Mesothelial cell of epicardium (in vitro differentiated cells): ENCODE data around the gene NLRP12. TPM values are rescaled to one million over a fixed set of nuclear protein-coding genes. Genes with fewer than 3 reads are reported as not detected.

ENCODE experiments used
- DNase-seq, 2 experiments: peaks; one replicate each; pipeline ENCODE4 v3.0.0; 2021; ENCODE audit warnings: low spot score in 2 of 2; ENCODE audit not compliant: unreplicated experiment in 2 of 2
- H3K27ac Mint-ChIP-seq: 2 replicates; pipeline ENCODE4 v1.8.0; 2021; ENCODE audit warnings: mixed read lengths
- H3K27me3 Mint-ChIP-seq: 2 replicates; pipeline ENCODE4 v1.8.0; 2021; ENCODE audit warnings: low read depth, mixed read lengths
- H3K36me3 Mint-ChIP-seq: 2 replicates; pipeline ENCODE4 v1.8.0; 2021; ENCODE audit warnings: mixed read lengths
- H3K4me1 Mint-ChIP-seq: 2 replicates; pipeline ENCODE4 v1.8.0; 2021; ENCODE audit warnings: mixed read lengths
- H3K4me3 Mint-ChIP-seq: 2 replicates; pipeline ENCODE4 v1.8.0; 2021; ENCODE audit warnings: mild to moderate bottlenecking, moderate library complexity, mixed read lengths
- H3K9me3 Mint-ChIP-seq: 2 replicates; pipeline ENCODE4 v1.8.0; 2021; ENCODE audit warnings: mixed read lengths
- total RNA-seq: library from RNA; stranded (reverse); gene quantifications from 3 replicates; pipeline ENCODE4 v1.2.1, GENCODE V29; 2021
- TF ChIP-seq, protein P1 (sequence below): fragments of 200-600 bp; sonication (generic); IDR thresholded peaks from one replicate; pipeline ENCODE4 v1.5.0; 2021; ENCODE audit warnings: antibody characterized with exemption; ENCODE audit not compliant: unreplicated experiment

NLRP12 gene
- total RNA-seq, 1 donor from 2014 or later = 0.07 TPM

DNA sequence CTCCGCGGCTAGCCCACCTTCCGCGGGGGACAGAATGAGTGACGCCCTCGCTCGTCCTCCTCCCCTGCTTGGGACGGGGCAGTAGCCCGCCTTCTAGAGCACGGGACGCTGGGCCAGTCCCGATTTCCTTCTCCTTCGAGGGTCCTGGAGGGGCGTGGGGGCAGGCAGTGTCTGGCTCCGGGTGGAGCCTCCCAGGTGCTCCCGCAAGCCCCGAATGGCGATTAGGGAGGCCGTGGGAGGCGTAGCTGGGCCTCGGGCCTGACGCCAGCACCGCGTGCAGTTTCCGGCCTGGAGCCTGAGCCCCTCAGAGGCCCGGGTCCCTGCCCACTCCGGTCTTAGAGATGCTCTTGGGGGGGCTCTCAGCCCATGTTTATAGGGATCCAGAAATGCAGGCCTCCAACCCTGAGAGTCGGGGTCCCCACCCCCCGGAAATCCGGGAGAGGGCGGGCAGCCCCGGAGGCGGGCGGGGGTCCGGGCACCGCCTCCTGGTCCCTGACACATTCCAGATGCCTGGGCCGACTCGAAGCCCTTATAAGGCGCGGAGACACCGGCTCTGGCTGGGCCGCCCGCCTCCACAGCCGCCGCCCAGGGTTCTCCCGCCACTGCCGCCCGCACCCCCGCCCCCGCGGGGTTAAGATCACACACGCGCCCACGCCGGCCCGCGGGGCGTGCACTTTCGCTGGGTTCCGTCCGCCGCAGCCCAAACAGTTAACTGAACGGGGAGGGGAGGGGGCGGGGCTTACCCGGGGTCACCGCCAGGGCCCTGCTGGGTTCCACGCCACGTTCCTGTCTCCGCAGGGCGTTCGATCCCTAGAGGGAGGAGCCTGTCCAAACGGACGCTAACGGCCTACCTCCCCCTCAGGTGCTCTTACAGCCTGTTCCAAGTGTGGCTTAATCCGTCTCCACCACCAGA is 45.0 kb upstream of the NLRP12 start:
- peak; percentile 83 to 90 for DNase-seq
- Mint-ChIP-seq H3K27me3 (no peaks in the 10 kb centered on the region), H3K4me1 (peaks cover 32% of the 10 kb centered on the region), H3K27ac (peak overlapping the region; percentile 98), H3K4me3 (peak overlapping the region; percentile 99), H3K9me3 (no peaks in the 10 kb centered on the region), H3K36me3 (peaks cover 17% of the 10 kb centered on the region)
- TF ChIP-seq, protein P1, sequence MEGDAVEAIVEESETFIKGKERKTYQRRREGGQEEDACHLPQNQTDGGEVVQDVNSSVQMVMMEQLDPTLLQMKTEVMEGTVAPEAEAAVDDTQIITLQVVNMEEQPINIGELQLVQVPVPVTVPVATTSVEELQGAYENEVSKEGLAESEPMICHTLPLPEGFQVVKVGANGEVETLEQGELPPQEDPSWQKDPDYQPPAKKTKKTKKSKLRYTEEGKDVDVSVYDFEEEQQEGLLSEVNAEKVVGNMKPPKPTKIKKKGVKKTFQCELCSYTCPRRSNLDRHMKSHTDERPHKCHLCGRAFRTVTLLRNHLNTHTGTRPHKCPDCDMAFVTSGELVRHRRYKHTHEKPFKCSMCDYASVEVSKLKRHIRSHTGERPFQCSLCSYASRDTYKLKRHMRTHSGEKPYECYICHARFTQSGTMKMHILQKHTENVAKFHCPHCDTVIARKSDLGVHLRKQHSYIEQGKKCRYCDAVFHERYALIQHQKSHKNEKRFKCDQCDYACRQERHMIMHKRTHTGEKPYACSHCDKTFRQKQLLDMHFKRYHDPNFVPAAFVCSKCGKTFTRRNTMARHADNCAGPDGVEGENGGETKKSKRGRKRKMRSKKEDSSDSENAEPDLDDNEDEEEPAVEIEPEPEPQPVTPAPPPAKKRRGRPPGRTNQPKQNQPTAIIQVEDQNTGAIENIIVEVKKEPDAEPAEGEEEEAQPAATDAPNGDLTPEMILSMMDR = no peak

DNA sequence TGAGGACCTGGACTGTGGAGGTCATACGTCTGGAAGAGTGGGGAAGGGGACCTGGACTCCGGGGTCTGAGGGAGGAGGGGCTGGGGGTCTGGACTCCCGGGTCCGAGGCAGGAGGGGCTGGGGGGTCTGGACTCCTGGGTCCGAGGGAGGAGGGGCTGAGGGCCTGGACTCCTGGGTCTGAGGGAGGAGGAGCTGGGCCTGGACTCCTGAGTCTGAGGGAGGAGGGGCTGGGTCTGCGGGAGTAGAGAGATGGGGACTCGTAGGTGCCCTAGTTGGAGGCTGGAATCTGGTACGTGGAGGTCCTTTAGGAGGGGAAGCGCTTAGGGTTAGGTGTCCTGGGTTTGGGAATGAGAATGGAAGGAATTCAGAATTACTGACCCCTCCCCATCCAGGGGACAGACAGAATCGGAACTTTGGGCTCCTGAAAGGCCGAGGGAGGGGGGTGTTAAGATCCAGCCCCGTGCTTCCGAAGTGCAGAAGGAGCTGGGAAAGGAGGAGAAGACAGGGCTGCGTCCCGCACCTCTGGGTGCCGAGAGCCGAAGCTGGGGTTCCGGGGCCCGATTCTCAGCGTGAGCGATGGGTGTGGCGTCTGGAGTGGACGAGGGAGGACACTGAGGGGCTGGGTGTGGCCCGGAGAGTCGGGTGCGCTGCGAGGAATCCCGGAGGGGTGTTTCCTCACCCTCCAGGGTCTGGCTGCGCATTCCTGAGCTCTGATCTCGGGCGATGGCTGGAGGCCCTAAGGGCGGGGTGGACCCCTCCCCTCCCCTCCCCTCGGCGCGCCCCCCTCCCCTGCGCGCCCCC is 44.2 kb upstream of the NLRP12 start:
- H3K9me3 Mint-ChIP-seq = no peaks in the 10 kb centered on the region
- H3K4me1 Mint-ChIP-seq = peaks cover 32% of the 10 kb centered on the region
- no peaks in the 10 kb centered on the region for H3K27me3 Mint-ChIP-seq
- H3K27ac Mint-ChIP-seq = peak overlapping the region; percentile 100
- peak in 1 of 2 experiments; percentile 75 for DNase-seq
- peaks cover 11% of the 10 kb centered on the region for H3K36me3 Mint-ChIP-seq
- TF ChIP-seq, protein P1 = no peak
- H3K4me3 Mint-ChIP-seq = peak overlapping the region; percentile 99

DNA sequence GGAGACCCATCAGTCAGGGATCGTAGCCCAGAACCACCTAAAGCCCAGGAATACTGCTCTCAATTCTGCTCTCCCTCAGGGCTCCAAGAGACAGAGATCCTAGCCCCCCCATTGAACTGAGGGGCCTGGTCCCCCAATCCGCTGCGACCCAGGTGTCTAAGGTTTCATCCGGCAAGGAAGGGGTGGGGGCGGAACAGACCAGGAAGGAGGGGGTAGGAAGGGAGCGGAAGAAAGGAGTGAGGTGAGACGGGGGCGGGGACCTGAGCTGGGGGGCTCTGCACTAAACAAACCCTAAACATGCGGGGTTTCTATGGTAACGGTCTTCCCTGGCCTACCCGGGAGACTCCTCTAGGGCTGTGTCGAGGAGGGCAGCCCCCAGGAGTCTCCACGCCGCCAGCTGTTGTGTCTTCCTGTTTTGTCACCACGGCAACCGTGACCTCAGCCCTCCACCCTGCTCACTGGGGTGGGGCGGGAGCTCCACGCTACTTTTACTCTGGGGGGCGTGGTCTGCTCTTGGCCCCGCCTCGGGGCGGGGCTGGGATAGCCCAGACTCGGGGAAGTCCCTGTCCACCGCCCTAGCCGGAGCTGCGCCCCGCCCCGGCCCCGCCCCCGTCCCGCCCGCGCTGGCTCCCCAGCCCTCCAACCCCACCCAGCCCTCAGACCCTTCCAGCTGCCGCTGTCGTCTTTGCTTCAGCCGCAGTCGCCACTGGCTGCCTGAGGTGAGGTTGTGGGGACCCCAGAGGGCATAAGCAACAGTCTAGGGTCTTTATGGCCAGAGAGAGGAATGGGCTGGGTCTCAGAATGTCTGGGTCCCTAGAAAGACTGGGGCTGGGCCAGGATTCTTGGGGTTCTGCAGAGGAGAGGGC is 43.3 kb upstream of the NLRP12 start, which contains the start of gene MYADM:
MYADM (plus strand) TSS at position 659 of the 866 bp plus-strand sequence. CDS start 5,647 bp downstream, outside the sequence.
- peak within 1 kb of the TSS; percentile 99 for H3K4me3 Mint-ChIP-seq
- peak; percentile 99 to 100 for DNase-seq
- TF ChIP-seq, protein P1 = no peak
- H3K27ac Mint-ChIP-seq = peak within 1 kb of the TSS; percentile 100
- H3K36me3 Mint-ChIP-seq = peaks cover 7% of the 10 kb centered on the region
- H3K4me1 Mint-ChIP-seq = peaks cover 29% of the 10 kb centered on the region
- H3K9me3 Mint-ChIP-seq = no peaks in the 10 kb centered on the region
- H3K27me3 Mint-ChIP-seq = no peaks in the 10 kb centered on the region

DNA sequence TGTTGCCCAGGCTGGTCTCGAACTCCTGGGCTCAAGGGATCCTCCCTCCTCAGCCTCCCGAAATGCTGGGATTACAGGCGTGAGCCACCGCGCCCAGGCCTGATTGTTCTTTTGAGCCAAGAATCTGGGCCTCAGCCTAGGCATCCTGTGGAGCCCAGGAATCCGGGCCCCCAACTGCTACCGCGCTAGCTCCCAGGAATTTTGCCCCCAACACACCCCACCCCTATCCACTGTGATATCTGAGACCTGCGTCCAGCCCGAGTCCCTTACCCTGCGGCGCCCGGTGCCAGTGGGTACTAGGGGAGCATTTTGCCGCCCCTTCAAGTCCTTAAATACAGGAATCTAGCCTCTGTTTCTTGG is 42.7 kb upstream of the NLRP12 start:
- Mint-ChIP-seq H3K4me3 (peak overlapping the region; percentile 99), H3K27ac (peak overlapping the region; percentile 100), H3K36me3 (peaks cover 7% of the 10 kb centered on the region), H3K9me3 (no peaks in the 10 kb centered on the region), H3K4me1 (peaks cover 29% of the 10 kb centered on the region), H3K27me3 (no peaks in the 10 kb centered on the region)
- DNase-seq = peak in 1 of 2 experiments; percentile 54
- TF ChIP-seq, protein P1 = no peak
